ENCODE data around the gene FAM219A. TPM values are rescaled to one million over a fixed set of nuclear protein-coding genes. Genes with fewer than 3 reads are reported as not detected.
"Not testable (repeated sequence)": the region's sequence is repeated elsewhere in the genome, so short reads cannot be mapped to it uniquely, and the experiment has no call there.

The FAM219A gene
- total RNA-seq, 1 donor from 2014 or later: 16.9 TPM

- Mint-ChIP-seq H3K4me1 (no peaks in the 10 kb centered on the region), H3K36me3 (ENCODE audit: low read depth) (peaks cover 2% of the 10 kb centered on the region), H3K27me3 (no peaks in the 10 kb centered on the region), H3K27ac (no peak overlapping the region), H3K9me3 (no peaks in the 10 kb centered on the region), H3K4me3 (no peak overlapping the region)
- ChIA-PET CTCF (no interaction called here), POLR2A (no interaction called here)
- intact Hi-C loops (cut with micrococcal nuclease): no loop called here
- no peak for DNase-seq
- TF ChIP-seq, protein P1, sequence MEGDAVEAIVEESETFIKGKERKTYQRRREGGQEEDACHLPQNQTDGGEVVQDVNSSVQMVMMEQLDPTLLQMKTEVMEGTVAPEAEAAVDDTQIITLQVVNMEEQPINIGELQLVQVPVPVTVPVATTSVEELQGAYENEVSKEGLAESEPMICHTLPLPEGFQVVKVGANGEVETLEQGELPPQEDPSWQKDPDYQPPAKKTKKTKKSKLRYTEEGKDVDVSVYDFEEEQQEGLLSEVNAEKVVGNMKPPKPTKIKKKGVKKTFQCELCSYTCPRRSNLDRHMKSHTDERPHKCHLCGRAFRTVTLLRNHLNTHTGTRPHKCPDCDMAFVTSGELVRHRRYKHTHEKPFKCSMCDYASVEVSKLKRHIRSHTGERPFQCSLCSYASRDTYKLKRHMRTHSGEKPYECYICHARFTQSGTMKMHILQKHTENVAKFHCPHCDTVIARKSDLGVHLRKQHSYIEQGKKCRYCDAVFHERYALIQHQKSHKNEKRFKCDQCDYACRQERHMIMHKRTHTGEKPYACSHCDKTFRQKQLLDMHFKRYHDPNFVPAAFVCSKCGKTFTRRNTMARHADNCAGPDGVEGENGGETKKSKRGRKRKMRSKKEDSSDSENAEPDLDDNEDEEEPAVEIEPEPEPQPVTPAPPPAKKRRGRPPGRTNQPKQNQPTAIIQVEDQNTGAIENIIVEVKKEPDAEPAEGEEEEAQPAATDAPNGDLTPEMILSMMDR (IDR thresholded peaks at IDR 0.05): no peak
- ATAC-seq (ENCODE audit: low read depth): no peak
Measured at GRCh38 chr9:34443976-34444375, 14.4 kb downstream of the FAM219A start.

DNA sequence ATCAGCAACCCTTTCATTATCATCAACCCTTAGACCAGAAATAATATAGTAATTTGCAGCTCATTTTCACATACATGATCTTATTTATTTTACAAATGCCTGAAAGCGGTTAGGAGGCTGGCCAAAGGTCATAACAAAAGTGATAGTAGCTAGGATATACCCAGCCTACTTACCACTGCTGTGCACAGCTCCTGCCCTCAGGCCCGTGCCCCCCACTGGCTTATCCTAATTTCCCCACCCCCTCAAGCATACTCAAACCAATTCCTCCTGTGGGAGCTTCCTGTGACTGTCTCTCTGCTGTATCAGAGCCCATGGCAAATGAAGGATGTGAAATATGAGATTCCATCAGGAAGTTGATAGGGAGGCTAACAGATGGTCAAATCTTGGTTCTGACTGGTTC is 14.8 kb downstream of the FAM219A start:
- ChIA-PET CTCF (no interaction called here), POLR2A (no interaction called here)
- H3K27me3 Mint-ChIP-seq: no peaks in the 10 kb centered on the region
- no peak overlapping the region for H3K4me3 Mint-ChIP-seq
- H3K27ac Mint-ChIP-seq: no peak overlapping the region
- TF ChIP-seq, protein P1 (IDR thresholded peaks at IDR 0.05): no peak
- H3K9me3 Mint-ChIP-seq: no peaks in the 10 kb centered on the region
- no peak for ATAC-seq (ENCODE audit: low read depth)
- no peak for DNase-seq
- H3K36me3 Mint-ChIP-seq (ENCODE audit: low read depth): peaks cover 7% of the 10 kb centered on the region
- intact Hi-C loops (cut with micrococcal nuclease): no loop called here
- H3K4me1 Mint-ChIP-seq: no peaks in the 10 kb centered on the region

- ChIA-PET CTCF (no interaction called here), POLR2A (no interaction called here)
- H3K27me3 Mint-ChIP-seq: no peaks in the 10 kb centered on the region
- ATAC-seq (ENCODE audit: low read depth) (no peak), DNase-seq (no peak)
- no peak overlapping the region for H3K4me3 Mint-ChIP-seq
- no peak overlapping the region for H3K27ac Mint-ChIP-seq
- H3K36me3 Mint-ChIP-seq (ENCODE audit: low read depth): peaks cover 8% of the 10 kb centered on the region
- TF ChIP-seq, protein P1 (IDR thresholded peaks at IDR 0.05): no peak
- intact Hi-C loops (cut with micrococcal nuclease): no loop called here
- H3K9me3 Mint-ChIP-seq: no peaks in the 10 kb centered on the region
- no peaks in the 10 kb centered on the region for H3K4me1 Mint-ChIP-seq
Measured at GRCh38 chr9:34442770-34443169, 15.6 kb downstream of the FAM219A start.

DNA sequence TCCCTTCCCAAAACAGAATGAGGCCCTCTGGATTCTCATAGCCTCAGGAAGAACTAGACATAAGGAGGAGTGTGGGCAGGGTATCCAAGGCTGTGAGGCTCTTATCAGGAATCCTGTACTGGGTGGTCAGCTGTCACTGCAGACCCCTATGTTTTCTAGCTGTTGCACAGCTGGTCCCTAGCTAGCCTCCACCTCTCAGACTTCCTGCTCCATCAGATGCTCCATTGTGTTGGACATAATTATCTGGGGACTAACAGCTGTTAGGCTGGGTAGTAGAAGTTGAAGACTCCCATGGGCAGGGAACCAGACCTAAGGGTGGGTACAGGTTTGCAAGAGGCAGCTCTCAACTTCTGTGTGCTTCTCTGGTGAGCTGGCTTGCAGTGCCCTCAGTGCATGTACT is 18.4 kb downstream of the FAM219A start:
- POLR2A ChIA-PET: interaction anchor here (0.6 kb wide), 1 partner anchor 448 kb away, joined by 9 read pairs; no protein-coding TSS in a partner anchor
- no peaks in the 10 kb centered on the region for H3K4me1 Mint-ChIP-seq

DNA sequence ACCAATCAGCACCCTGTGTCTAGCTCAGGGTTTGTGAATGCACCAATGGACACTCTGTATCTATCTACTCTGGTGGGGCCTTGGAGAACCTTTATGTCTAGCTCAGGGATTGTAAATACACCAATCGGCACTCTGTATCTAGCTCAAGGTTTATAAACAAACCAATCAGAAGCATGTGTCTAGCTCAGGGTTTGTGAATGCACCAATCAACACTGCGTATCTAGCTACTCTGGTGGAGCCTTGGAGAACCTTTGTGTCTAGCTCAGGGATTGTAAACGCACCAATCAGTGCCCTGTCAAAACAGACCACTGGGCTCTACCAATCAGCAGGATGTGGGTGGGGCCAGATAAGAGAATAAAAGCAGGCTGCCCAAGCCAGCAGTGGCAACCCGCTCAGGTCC is 19.9 kb downstream of the FAM219A start:
- DNase-seq; H3K27me3 Mint-ChIP-seq; H3K27ac Mint-ChIP-seq; ATAC-seq (ENCODE audit: low read depth); intact Hi-C loops (cut with micrococcal nuclease); H3K36me3 Mint-ChIP-seq (ENCODE audit: low read depth); H3K9me3 Mint-ChIP-seq; H3K4me1 Mint-ChIP-seq; POLR2A ChIA-PET; H3K4me3 Mint-ChIP-seq: not testable (repeated sequence)
- CTCF ChIA-PET: interaction anchor here (1.1 to 1.8 kb wide), 5 partner anchors 17 to 166 kb away, joined by 4 to 14 read pairs (median 5); no protein-coding TSS in a partner anchor

More for the DNA sequence above, 18.4 kb downstream of the FAM219A start:
- DNase-seq (no peak), ATAC-seq (ENCODE audit: low read depth) (no peak)
- TF ChIP-seq, protein P1 (IDR thresholded peaks at IDR 0.05): no peak
- H3K4me3 Mint-ChIP-seq: no peak overlapping the region
- no peak overlapping the region for H3K27ac Mint-ChIP-seq
- no peaks in the 10 kb centered on the region for H3K9me3 Mint-ChIP-seq
- peaks cover 8% of the 10 kb centered on the region for H3K36me3 Mint-ChIP-seq (ENCODE audit: low read depth)
- CTCF ChIA-PET: interaction anchor here (1.1 to 1.3 kb wide), 2 partner anchors 11 to 61 kb away, joined by 4 to 6 read pairs; no protein-coding TSS in a partner anchor
- H3K27me3 Mint-ChIP-seq: no peaks in the 10 kb centered on the region
- intact Hi-C loops (cut with micrococcal nuclease): no loop called here

DNA sequence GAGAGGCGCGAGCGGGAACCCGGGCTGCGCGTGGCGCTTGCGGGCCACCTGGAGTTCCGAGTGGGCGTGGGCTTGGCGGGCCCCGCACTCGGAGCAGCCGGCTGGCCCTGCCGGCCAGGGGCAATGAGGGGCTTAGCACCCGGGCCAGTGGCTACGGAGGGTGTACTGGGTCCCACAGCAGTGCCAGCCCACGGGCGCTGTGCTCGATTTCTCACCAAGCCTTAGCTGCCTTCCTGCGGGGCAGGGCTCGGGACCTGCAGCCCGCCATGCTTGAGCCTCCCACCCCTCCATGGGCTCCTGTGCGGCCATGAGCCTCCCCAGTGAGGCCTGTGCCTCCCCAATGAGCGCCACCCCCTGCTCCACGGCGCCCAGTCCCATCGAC is 20.5 kb downstream of the FAM219A start:
- DNase-seq; H3K36me3 Mint-ChIP-seq (ENCODE audit: low read depth); H3K4me1 Mint-ChIP-seq; H3K27me3 Mint-ChIP-seq; POLR2A ChIA-PET; ATAC-seq (ENCODE audit: low read depth); H3K27ac Mint-ChIP-seq; H3K9me3 Mint-ChIP-seq; H3K4me3 Mint-ChIP-seq: not testable (repeated sequence)
- CTCF ChIA-PET: interaction anchor here (1.3 to 1.8 kb wide), 3 partner anchors 63 to 154 kb away, joined by 4 to 14 read pairs (median 5); no protein-coding TSS in a partner anchor
- intact Hi-C loops (cut with micrococcal nuclease): loop anchor here (1.0 to 2.0 kb wide), 6 partner anchors 21 to 196 kb away; partner anchors contain the start of genes DNAI1 and FAM219A
